ENCODE results near the gene LSM14B. TPM values are rescaled to one million over a fixed set of nuclear protein-coding genes. Genes with fewer than 3 reads are reported as not detected.
A peak's percentile ranks its signal among the peaks of the same experiment; 100 is the strongest.

Gene LSM14B
- total and polyA plus RNA-seq, 11 donors, result 26.1 to 64.7 (median 54.6) TPM

- Histone ChIP-seq H3K27me3 (no peaks in the 10 kb centered on the region), H3K36me3 (peaks cover 0 to 28% (median 24%) of the 10 kb centered on the region in 9 donors), H3K9me3 (no peaks in the 10 kb centered on the region), H3K27ac (peak within 1 kb of the TSS; percentile 89 to 100 (median 98)), H3K4me1 (peaks cover 6 to 41% (median 30%) of the 10 kb centered on the region in 12 donors), H3K4me3 (peak within 1 kb of the TSS; percentile 75 to 100 (median 88))
- WGBS, 4 donors, result 0 to 1% (median 1%) methylated on average over 35 to 148 of the region's 148 CpGs
- intact Hi-C loops (cut with DNase I), result loop anchor here in 6 of 10 donors (1.0 to 10.0 kb wide), 10 partner anchors 21 to 244 kb away; partner anchors contain the start of genes TAF4 (in 4 of the 6), RPS21 (in 2 of the 6), LSM14B (in 1 of the 6) and OSBPL2 (in 1 of the 6)
- peak; percentile 76 to 94 (median 92) for ATAC-seq
- peak; percentile 87 to 94 (median 91) for DNase-seq
- TF ChIP-seq POLR2A (IDR thresholded peaks at IDR 0.05), result peak; percentile 87 to 96
- TF ChIP-seq CTCF (IDR thresholded peaks at IDR 0.05), result no peak
Observed at GRCh38 chr20:62143081-62143956, 21.0 kb downstream of the LSM14B start, which contains the start of the genes PSMA7 and SS18L1. Gene PSMA7 (minus strand): TSS chr20:62143394. CDS start chr20:62143303, 91 bp downstream. Gene SS18L1 (plus strand): TSS chr20:62143769. CDS start chr20:62143821, 52 bp downstream.

- Histone ChIP-seq H3K9me3 (no peaks in the 10 kb centered on the region), H3K27ac (peak overlapping the region; percentile 19 to 100 (median 96)), H3K36me3 (peaks cover 0 to 19% (median 15%) of the 10 kb centered on the region in 9 donors), H3K4me1 (peaks cover 6 to 48% (median 30%) of the 10 kb centered on the region in 12 donors), H3K4me3 (peak overlapping the region; percentile 71 to 100 (median 88)), H3K27me3 (no peaks in the 10 kb centered on the region)
- DNase-seq (peak; percentile 64 to 79 (median 72)), ATAC-seq (peak; percentile 40 to 52 (median 46))
- WGBS, 4 donors, result 1 to 3% (median 1%) methylated on average over 19 to 104 of the region's 104 CpGs
- intact Hi-C loops (cut with DNase I), result loop anchor here in 6 of 10 donors (1.0 to 10.0 kb wide), 10 partner anchors 22 to 243 kb away; partner anchors contain the start of genes TAF4 (in 4 of the 6), RPS21 (in 2 of the 6), LSM14B (in 1 of the 6) and OSBPL2 (in 1 of the 6)
- TF ChIP-seq POLR2A (IDR thresholded peaks at IDR 0.05) (no peak), CTCF (IDR thresholded peaks at IDR 0.05) (peak in 2 of 12 donors; percentile 18 to 22)
Observed at GRCh38 chr20:62143957-62144825, 21.9 kb downstream of the LSM14B start.

- WGBS, 4 donors, result 87 to 98% (median 94%) methylated on average over 7 of the region's 7 CpGs
- H3K4me3 ChIP-seq, result peak overlapping the region in 2 of 12 donors; percentile 3 to 96
- intact Hi-C loops (cut with DNase I), result loop anchor here in 4 of 10 donors (5.0 to 10.0 kb wide), 4 partner anchors 37 to 239 kb away; partner anchors contain the start of genes MTG2 (in 1 of the 4), OSBPL2 (in 1 of the 4) and RPS21 (in 1 of the 4)
- H3K9me3 ChIP-seq, result no peaks in the 10 kb centered on the region
- no peak overlapping the region for H3K27ac ChIP-seq
- DNase-seq (no peak), ATAC-seq (no peak)
- peaks cover 0 to 5% (median under 1%) of the 10 kb centered on the region in 9 donors for H3K36me3 ChIP-seq
- peaks cover 6 to 55% (median 34%) of the 10 kb centered on the region in 12 donors for H3K4me1 ChIP-seq
- TF ChIP-seq CTCF (IDR thresholded peaks at IDR 0.05), result no peak
- TF ChIP-seq POLR2A (IDR thresholded peaks at IDR 0.05), result no peak
- no peaks in the 10 kb centered on the region for H3K27me3 ChIP-seq
Observed at GRCh38 chr20:62145688-62146018, 23.4 kb downstream of the LSM14B start.

Measured in heart left ventricle (tissue), 16 donors.